HG02884 (cell line): ENCODE data around the gene SLC48A1.
A peak's percentile ranks its signal among the peaks of the same experiment; 100 is the strongest.

ENCODE experiments used
- ATAC-seq: cut with Tn5 transposase; IDR thresholded peaks from one replicate; pipeline ENCODE4 v1.9.1; 2021; ENCODE audit warnings: mild to moderate bottlenecking, moderate library complexity; ENCODE audit not compliant: unreplicated experiment

Gene SLC48A1

GRCh38 chr12:47776471-47777143 is 3.6 kb downstream of the SLC48A1 start:
- ATAC-seq = no peak

GRCh38 chr12:47777151-47777550 is 4.1 kb downstream of the SLC48A1 start:
- ATAC-seq = no peak

GRCh38 chr12:47777741-47778558 is 4.9 kb downstream of the SLC48A1 start:
- no peak for ATAC-seq

- no peak for ATAC-seq
Measured at GRCh38 chr12:47778881-47779280, 5.8 kb downstream of the SLC48A1 start.

- peak; percentile 75 for ATAC-seq
Measured at GRCh38 chr12:47779301-47779942, 6.4 kb downstream of the SLC48A1 start.

- no peak for ATAC-seq
Measured at GRCh38 chr12:47779943-47780504, 7.0 kb downstream of the SLC48A1 start.

- ATAC-seq = no peak
Measured at GRCh38 chr12:47781479-47782371, 8.7 kb downstream of the SLC48A1 start.

- no peak for ATAC-seq
Measured at GRCh38 chr12:47782372-47782770, 9.3 kb downstream of the SLC48A1 start.

- ATAC-seq = no peak
Measured at GRCh38 chr12:47783024-47783755, 10.2 kb downstream of the SLC48A1 start.

GRCh38 chr12:47783821-47784819 is 11.1 kb downstream of the SLC48A1 start:
- no peak for ATAC-seq

GRCh38 chr12:47785036-47785886 is 12.2 kb downstream of the SLC48A1 start:
- no peak for ATAC-seq

GRCh38 chr12:47785887-47786661 is 13.0 kb downstream of the SLC48A1 start:
- no peak for ATAC-seq

- no peak for ATAC-seq
Measured at GRCh38 chr12:47786662-47787280, 13.7 kb downstream of the SLC48A1 start.

GRCh38 chr12:47787596-47788319 is 14.7 kb downstream of the SLC48A1 start:
- ATAC-seq = no peak

GRCh38 chr12:47789141-47789540 is 16.1 kb downstream of the SLC48A1 start:
- ATAC-seq = no peak
